Activated gamma-delta T cell treated with Interleukin-2 at 50 U/mL for 16 hours (primary cell): ENCODE data around the gene ATXN10.

Experiments
- DNase-seq: peaks from one replicate; pipeline ENCODE4 v3.0.0-alpha.2; 2020

ATXN10 gene

DNA sequence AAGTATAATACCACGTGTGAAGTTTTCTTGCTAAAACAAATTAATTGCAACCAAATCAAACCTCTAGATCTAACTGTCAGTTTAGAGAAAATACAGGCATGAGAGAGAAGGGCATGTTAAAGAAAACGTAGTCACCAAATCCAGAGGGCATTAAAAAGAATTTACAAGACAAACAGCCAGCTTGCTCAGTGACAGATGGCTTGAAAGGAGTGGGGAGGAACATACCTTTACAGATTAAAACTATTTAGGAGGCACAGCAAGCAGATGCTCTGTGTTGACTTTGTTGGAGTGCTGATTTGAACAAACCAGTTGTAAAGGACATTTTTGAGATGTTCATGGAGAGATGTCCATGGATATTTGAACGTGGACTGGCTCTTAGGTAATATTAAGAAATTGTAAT is 96.9 kb downstream of the ATXN10 start:
- DNase-seq: no peak

DNA sequence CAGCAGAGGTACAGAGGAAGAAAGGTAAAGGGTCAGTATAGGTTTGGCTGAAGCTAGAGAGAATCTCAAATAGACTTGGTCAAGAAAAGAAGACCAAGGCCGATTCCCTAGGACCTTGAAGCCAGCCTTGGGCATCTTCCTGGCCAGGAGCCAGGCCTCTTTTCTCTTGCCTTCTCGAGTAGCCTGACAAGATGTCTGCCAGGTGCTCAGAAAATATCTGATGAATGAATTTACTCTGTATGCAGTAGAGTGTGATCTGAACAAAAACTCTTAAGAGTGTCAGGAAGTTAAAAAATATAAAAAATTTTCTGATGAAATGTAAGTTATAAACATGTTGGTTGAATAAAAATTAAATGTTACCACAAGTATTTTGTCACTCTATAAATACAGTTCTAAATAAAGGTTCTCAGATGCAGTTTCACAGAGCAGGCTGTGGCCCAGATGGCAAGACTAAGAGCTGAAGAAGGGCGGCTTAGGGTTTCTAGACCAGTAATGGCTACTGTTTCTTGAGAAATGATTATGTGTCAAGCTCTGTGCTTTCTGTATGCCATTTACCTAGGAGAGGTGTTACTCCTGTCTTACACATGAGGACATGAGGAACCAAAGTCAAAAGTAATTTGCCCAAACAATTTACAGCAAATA is 98.1 kb downstream of the ATXN10 start:
- DNase-seq: no peak

DNA sequence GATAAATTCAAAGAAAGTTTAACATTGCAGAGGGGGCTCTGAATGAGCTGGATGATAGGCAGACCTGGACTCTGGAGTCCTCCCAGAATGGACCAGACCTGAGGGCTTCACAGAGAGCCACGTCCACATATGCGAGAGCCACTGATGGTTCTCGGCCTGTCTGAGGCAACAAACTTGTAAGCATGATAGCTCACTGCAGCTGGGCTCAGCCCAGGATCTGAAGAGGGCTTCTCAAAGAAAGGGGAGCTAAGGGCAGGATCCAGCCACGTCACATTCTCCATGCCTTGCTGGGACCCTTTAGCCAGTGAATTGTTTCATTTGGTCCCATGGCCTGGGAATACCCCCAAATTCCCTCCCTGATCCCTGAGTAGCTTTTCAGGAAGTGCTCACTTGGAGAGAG is 98.9 kb downstream of the ATXN10 start:
- DNase-seq: no peak

DNA sequence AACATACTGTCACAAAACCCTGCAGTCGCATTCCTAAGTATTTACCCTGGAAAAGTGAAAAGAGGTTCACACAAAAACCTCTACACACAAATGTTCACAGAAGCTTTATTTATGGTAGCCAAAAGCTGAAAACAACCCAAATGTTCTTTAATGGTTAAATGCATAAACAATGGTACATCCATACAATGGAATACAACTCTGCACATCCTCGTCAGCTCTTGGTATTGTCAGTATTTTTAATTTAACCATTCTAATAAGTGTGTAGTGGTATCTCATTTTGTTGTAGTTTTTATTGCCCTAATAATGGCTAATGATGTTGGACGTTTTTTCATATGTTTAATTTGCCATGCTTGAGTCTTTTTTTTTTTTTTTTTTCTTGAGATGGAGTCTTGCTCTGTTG is 99.4 kb downstream of the ATXN10 start:
- DNase-seq: no peak

DNA sequence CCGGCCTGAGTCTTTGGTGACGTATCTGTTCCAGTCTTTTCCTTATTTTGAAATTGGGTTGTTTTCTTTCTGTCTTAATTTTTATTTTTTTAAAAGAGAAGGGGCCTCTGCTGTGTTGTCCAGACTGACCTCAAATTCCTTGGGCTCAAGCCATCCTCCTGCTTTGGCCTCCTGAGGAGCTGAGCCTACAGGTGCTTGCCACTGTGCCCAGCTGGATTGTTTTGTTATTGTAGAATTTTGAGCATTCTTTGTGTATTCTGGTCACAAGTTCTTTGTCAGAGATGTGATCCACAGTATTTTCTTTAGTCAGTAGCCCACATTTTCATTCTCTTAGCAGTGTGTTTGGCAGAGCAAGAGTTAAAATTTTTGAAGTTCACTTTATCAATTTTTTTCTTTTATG is 100.1 kb downstream of the ATXN10 start:
- no peak for DNase-seq

DNA sequence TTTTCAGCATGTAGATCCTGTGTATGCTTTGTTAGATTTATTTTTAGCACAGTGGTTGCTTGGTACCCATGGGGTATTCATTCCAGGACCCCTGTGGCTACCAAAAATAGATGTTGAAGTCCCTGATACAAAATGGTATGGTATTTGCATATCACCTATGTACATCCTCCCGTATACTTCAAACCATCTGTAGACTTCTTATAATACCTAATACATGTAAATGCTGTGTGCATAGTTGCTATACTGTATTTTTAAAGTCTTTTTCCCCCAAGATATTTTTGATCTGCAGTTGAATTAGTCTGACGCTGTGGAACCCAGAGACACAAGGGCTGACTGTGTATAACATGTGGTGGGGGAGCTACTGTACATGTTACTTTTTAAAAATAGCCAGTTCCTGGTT is 101.1 kb downstream of the ATXN10 start:
- DNase-seq: no peak

DNA sequence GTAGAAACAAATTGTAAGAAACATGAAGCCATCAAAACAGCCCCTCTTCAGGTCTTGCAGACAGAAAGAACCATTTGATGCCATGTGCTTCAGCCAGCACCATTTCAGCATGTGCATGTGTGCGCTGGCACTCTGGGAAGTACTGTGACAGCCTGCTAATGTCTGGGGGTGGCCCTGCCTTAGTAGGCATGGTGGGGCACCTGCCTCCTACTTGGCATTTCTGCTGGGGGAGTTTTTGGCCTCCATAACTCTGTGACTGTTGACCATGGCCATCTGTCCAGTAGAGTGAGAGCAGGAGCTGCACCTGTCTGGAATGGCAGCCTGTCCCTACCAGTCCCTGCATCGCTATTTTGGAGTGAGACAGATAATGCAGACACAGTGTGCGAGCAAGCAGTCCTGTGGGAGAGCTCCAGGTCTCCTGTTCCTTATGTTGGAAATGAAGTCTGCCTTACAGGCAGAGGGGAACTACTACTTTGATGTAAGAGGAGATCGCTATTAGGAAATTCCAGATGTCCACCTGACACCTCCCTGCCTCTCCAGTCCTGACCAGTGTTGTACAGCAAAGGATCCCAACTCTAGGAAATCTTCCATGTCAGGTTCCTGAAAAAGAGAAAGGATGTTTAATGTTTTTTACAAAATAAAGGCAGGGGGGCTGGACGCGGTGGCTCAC is 102.5 kb downstream of the ATXN10 start:
- DNase-seq: no peak

DNA sequence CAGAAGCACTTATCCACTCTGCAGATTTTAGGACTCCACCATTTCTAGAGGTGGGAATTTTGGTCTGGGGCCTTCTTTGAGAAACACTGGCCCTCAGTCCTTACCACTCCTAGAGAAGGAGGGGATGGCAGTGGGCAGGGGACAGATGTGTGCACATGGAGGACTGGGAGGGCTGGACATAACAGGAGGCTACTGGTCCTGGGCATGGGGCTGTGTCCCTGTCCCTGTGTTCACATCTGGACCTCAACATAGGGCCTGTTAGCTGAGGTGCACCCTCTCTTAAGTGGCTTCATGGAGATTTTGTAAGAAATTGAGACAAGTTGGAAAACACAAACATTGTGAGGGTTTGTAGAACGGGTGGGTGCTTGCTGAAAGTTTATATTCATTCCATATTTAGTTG is 103.4 kb downstream of the ATXN10 start:
- no peak for DNase-seq

DNA sequence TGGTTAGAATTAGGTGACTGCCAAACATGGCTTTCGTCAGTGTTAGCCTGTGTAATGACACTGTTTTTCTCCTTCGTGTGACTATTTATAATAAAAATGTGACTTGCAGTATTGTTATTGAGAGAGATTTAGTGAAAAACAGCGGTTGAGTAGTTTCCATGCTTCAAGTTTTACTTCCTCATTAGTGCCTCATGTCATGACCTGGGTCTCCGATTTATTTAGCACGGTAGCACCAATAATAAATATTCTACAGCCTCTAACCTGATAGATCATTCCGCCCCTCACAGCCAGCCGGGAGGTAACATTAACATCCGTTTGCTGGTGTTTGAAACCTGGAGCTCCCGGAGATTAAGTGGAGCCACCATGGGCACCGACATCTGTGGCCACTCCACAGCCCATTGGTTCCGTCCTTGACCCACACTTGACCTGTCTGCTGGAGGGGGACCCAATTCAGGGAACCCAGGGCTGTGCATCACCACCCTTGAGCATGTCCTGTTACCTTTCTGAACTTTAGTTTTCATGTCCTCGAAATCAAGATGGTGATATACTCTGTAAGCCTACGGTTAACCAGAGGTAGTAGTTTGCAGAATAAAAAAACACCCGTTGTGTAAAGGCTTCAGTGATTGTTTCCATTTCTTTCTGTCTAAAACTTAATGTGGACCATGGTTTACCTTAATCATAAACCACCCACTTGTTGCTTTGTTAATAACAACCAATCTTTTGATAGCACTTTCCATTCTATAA is 104.1 kb downstream of the ATXN10 start:
- no peak for DNase-seq

DNA sequence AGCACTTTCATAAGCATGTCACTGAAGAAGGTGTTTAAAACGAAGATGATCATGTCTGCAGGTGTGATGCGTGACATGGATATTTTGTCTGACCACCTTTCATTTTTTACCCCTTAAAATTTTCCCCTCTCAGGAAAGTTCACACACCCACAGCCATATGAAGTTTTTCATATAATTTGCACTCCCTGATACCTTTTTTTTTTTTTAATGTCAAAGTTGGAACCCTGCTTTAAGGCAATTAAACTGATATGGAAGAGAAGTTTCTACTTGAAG is 104.6 kb downstream of the ATXN10 start:
- DNase-seq: no peak

DNA sequence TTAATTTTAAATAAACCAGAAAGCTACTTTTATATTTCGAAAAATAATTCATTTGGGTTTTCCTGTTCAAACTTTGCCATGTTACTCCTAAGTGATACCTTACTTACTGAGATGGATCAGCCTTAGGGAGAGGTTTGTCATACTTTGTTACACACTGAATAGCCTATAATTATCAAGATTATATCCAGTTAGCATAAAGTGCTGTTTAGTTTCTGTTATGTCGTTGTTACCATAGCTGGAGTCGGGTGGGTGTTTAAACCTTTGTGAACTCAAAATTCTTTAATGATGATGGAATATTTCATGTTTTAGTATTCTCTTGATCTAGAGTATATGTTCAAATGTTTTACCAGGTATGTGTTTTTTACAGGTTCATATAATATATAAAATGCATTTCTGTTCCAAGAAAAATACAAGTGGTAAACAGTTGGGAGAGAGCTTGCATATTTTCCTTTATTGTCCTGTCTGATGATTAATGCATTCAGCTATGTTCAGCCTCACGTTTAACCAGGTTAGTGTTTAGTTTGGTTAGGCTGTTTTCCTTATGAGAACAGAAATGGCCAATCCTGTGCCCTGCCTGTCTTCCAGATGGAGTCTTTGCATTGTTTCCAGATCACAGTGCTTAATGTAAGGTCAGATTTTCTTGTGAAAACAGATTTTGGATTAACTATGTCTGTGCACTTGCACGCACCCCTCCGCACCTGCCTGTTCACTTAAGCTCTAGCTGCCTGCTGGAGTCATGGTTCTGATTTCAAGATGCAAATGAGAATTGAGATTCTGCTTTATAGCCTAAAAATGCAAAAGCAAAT is 105.6 kb downstream of the ATXN10 start:
- no peak for DNase-seq

DNA sequence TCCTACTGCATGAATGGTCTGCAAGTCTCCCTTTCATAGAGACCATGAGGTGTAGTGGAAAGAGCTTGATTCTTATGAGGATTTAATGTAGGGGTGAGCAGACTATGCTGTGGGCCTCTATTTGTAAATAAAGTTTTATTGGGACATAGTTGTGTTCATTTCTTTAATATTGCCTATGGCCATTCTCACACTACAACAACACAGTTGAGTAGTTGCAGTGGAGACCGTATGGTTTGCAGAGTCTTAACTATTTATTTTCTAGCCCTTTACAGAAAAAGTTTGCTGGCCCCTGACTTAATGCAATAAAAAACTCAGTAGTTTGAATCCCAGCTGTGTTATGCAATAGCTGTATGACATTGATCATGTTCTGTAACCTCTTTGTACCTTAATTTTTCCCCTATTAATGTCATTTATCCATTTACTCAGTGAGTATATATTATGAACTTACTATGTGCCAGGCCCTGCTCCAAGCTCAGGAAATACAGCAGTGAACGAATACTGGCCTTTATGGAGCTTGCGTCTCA is 106.3 kb downstream of the ATXN10 start:
- no peak for DNase-seq

DNA sequence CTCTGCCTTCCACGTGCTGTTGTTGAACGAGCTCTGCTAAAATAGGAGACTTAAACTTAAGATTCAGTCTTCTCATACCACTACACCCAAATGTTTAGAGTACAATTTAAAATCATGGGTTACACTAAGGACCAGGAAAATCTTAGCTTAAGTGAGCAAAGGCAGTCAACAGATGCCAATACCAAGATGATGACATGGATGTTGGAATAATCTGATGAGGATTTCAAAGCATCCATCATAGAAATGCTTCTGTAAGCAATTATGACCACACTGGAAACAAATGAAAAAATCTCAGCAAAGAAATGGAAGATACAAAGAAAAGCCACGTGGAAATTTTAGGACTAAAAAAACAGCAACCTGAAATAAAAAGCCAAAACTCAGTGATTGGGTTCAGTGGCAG is 109.8 kb downstream of the ATXN10 start:
- DNase-seq: no peak

DNA sequence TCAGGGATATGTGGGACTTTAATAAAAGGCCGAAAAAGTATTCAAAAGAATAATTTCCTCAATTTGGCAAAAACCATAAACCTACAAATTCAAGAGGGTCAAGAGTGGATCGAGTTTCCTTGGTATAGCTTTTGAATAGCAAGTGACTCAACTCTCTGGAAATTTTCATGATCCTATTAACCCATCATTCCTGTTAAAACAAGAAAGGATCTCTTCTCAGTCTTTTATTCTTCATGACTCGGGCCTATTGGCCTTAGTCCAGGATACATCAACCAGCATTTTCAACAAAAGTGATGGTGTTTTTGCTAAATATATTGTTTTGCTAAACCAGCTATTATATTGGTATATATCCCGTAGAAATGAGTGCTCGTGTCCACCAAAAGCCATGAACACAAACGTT is 110.3 kb downstream of the ATXN10 start:
- DNase-seq: no peak

DNA sequence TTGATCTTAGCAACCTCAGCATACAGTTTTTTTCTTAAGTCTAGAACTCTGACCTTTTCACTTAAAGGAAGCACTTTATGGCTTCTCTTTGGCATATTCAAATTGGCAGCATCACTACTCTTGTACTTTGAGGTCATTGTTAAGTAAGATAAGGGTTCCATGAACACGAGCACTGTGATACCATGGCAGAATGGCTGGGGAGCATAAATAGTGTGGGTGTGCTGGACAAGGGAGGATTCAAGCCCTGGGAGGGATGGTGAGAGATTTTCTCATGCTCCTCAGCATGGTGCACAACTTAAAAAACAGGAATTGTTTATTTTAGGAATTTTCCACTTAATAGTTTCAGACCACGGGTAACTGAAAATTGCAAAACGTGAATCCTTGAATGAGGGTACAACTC is 111.4 kb downstream of the ATXN10 start:
- DNase-seq: no peak

DNA sequence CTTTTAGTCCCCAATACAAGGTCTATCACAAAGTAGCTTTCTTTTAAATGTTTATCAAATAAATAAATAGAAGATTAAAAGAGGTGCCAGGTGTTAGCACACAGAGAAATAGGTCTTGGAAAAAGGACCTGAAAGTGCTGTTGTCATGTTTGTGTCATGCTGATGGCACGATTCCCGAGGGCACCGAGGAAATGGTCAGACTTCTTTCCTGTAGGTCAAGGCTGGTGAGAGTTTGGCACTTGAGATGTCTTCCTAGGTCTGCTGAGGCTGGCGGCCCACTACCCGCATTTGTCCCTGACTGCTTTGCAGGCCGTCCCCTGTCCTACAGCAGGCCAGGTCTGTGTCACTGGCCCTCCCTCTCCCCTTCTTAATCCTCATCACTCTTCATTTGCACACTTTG is 112.1 kb downstream of the ATXN10 start:
- no peak for DNase-seq

DNA sequence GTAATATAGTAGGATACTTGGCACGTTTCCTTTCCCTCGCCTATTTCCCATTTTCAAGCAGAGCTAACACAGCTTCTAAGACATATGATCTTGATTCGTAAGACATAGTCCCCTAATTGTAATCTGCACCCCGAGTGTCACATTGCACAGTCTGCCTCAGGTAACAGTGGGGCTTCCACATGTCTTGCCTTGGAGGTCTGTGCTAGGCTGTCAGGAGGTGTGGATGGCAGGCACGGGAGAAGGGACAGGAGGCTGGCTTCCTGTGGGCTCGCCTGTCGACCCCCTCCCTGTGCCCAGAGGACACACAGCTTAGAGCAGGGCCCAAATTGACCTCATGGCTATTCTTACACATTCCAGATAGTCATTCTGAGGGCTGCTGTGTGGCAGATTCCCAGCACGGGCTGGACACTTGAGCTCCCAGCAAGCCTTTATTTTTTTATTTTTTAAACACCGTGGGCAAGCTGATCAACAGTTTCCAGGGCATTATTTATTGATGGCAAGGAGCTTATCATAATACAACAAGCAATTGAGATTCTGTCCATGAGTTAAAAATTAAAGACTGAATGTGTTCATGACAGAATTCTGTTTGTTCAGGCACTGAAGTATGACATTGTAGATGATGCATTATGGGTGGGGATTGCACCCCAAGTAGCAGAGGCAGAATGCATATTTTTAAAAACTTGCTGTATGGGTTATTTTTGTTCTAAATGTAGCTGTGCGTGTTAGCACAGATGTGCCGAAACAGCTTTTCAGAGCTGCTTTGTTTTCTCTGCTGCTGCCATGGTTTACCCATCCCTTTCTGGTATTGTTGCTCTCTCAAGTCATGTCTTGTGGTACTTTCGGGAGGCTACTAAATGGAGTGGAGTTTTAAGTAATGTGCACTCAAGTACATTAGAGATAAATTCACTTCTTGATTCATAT is 113.0 kb downstream of the ATXN10 start:
- DNase-seq: no peak

DNA sequence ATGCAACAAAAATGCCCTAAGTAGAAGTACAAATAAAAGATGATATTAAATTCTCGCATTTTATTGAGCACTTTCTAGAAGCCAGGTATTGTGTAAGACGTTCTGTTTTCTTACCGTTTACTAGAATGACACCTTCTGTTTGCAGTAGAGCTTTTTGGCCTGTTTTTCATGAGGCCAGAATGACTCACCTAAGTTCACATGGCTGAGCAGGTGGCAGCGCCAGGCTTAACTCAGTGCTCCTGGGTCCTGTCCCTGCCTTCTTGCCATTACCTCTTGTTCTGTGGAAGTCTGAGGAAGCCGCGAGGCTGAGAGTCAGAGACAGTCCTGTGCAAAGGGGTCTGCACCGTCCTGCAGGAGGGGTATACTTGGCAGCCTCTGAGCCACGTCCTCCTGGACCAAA is 113.8 kb downstream of the ATXN10 start:
- no peak for DNase-seq

DNA sequence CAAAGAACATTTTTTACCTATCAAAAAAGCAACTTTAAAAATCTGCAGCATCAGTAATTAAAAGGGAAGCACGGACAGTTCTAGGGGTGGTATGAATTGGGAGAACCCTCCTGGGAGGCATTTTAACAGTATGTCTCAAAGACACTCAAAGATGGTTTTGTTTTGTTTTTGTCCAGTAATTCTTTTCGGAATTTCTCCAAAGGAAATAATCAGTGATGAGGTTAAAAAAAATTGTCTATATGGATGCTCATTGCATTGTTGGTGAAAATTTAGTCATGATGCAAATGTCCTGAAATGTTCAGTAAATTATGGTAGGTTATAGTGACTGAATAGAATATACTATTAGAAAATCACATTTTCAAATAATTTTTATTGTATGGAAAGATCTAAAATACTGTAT is 115.1 kb downstream of the ATXN10 start:
- no peak for DNase-seq

DNA sequence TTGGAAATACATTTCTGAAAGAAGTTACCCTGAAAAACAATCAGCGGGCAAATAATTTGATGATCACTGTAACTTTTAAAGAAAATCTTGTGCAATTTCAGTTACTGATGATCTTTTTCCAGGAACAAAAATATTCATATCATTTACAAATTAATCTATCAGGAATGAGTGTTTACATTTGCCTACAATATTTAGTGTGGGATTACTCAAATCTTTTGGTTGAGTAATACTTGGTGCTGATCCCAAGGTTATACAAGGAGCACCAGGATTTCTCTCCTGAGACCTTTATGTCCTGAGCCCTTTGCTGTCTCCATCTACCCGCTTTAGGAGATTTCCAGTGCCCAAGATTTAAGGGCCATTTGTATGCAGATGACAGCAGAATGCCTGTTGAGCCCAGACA is 116.1 kb downstream of the ATXN10 start:
- DNase-seq: no peak

DNA sequence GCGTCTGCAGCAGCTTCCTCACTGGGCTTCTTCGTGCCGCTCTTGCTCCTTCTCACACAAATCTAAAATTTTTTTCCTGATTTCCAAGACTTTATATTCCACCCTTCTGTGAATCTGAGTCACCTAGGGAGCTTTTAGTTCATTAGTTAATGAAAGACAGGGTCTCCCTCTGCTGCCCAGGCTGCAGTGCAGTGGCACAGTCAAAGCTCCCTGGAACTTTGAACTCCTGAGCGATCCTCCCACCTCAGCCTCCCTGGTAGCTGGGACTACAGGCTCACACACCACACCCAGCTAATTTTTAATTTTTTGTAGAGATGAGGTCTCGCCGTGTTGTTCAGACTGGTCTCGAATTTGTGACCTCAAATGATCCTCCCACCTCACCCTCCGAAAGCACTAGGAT is 116.9 kb downstream of the ATXN10 start:
- no peak for DNase-seq

DNA sequence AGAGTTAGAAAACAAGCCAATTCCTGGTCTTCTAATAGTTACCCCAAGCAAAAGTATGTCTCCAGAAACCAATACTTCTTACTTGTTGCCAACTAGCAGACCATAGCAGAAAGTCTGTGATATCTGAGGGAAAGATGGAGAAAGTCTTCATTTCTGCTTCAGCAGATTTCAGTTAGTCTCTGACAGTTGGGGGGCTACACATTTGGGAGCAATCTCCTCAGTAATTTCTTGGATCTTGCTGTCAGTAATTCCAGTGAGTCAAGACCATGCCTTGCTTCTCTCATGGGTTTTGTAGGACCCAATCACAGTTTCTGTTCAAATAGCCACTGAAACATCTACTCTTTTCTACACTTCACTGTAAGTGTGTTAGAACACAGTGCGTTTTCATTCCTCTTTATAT is 118.8 kb downstream of the ATXN10 start:
- DNase-seq: no peak

DNA sequence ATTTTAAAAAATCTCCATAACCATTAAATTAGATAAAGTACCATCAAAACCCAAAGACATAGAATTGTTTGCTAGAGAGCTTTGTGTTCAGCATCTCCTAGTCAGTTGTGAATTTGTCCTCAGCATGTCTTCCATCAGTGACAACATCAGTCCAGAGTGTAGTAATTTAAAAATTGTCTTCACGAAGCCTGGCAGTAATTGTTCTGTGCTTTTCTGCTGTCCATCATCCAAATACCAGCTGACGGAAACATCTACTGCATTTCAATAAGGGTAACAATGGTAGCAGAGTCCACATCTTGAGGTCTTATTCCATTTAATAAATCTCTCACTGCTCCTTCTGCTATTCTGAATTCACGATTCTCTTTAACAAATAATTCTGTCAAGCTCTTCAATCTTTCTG is 121.5 kb downstream of the ATXN10 start:
- DNase-seq: no peak
